ENCODE data around the gene OR2AT4.
"Not testable (repeated sequence)": the region's sequence is repeated elsewhere in the genome, so short reads cannot be mapped to it uniquely, and the experiment has no call there.

Gene OR2AT4

GRCh38 chr11:75047191-75047590 is 49.5 kb downstream of the OR2AT4 start:
- Histone ChIP-seq H3K79me2 (ENCODE audit: insufficient read depth, low read length) (no peaks in the 10 kb centered on the region), H3K9me2 (replicated peaks; ENCODE audit: low read depth, low read length) (no peaks in the 10 kb centered on the region), H3K9me3 (ENCODE audit: insufficient read depth, low read depth, low read length) (no peaks in the 10 kb centered on the region), H3K27me3 (ENCODE audit: insufficient read depth, low read length, poor library complexity, severe bottlenecking) (no peaks in the 10 kb centered on the region), H3K9ac (ENCODE audit: low read depth, low read length, poor library complexity, severe bottlenecking) (no peak overlapping the region), H3K4me1 (ENCODE audit: insufficient read depth, low read length, poor library complexity, severe bottlenecking) (peaks cover 3% of the 10 kb centered on the region), H3K36me3 (ENCODE audit: insufficient read depth, low read length) (no peaks in the 10 kb centered on the region), H3F3A (ENCODE audit: low read depth) (no peaks in the 10 kb centered on the region), H3K4me2 (ENCODE audit: low read depth, low read length, poor library complexity, severe bottlenecking) (no peak overlapping the region), H4K20me1 (ENCODE audit: insufficient read depth, low read length, poor library complexity, severe bottlenecking) (no peaks in the 10 kb centered on the region), H3K4me3 (ENCODE audit: low read length, poor library complexity, severe bottlenecking) (no peak overlapping the region), H2AFZ (ENCODE audit: low read length) (no peak overlapping the region)
- TF ChIP-seq CTCF (conservative IDR thresholded peaks at IDR 0.05; ENCODE audit: low read length) (no peak), EZH2phosphoT487 (IDR thresholded peaks at IDR 0.05; ENCODE audit: borderline replicate concordance) (no peak)

- not testable (repeated sequence) for H3K9me3 ChIP-seq (ENCODE audit: insufficient read depth, low read depth, low read length); H3K9me2 ChIP-seq (replicated peaks; ENCODE audit: low read depth, low read length); H3F3A ChIP-seq (ENCODE audit: low read depth); H3K9ac ChIP-seq (ENCODE audit: low read depth, low read length, poor library complexity, severe bottlenecking); H3K4me2 ChIP-seq (ENCODE audit: low read depth, low read length, poor library complexity, severe bottlenecking); H3K36me3 ChIP-seq (ENCODE audit: insufficient read depth, low read length); H3K27me3 ChIP-seq (ENCODE audit: insufficient read depth, low read length, poor library complexity, severe bottlenecking); H3K4me1 ChIP-seq (ENCODE audit: insufficient read depth, low read length, poor library complexity, severe bottlenecking); H2AFZ ChIP-seq (ENCODE audit: low read length); H3K79me2 ChIP-seq (ENCODE audit: insufficient read depth, low read length); H4K20me1 ChIP-seq (ENCODE audit: insufficient read depth, low read length, poor library complexity, severe bottlenecking); H3K4me3 ChIP-seq (ENCODE audit: low read length, poor library complexity, severe bottlenecking)
These were observed 50.0 kb downstream of the OR2AT4 start for GRCh38 chr11:75046668-75047067.

GRCh38 chr11:75044381-75045170 is 52.1 kb downstream of the OR2AT4 start:
- not testable (repeated sequence) for H3K4me1 ChIP-seq (ENCODE audit: insufficient read depth, low read length, poor library complexity, severe bottlenecking); H2AFZ ChIP-seq (ENCODE audit: low read length); H3K27me3 ChIP-seq (ENCODE audit: insufficient read depth, low read length, poor library complexity, severe bottlenecking); H4K20me1 ChIP-seq (ENCODE audit: insufficient read depth, low read length, poor library complexity, severe bottlenecking); H3K9ac ChIP-seq (ENCODE audit: low read depth, low read length, poor library complexity, severe bottlenecking); H3F3A ChIP-seq (ENCODE audit: low read depth); H3K9me3 ChIP-seq (ENCODE audit: insufficient read depth, low read depth, low read length); H3K9me2 ChIP-seq (replicated peaks; ENCODE audit: low read depth, low read length); H3K79me2 ChIP-seq (ENCODE audit: insufficient read depth, low read length); H3K36me3 ChIP-seq (ENCODE audit: insufficient read depth, low read length); H3K4me3 ChIP-seq (ENCODE audit: low read length, poor library complexity, severe bottlenecking); H3K4me2 ChIP-seq (ENCODE audit: low read depth, low read length, poor library complexity, severe bottlenecking)

GRCh38 chr11:75041821-75042220 is 54.9 kb downstream of the OR2AT4 start:
- H4K20me1 ChIP-seq (ENCODE audit: insufficient read depth, low read length, poor library complexity, severe bottlenecking); H3K9ac ChIP-seq (ENCODE audit: low read depth, low read length, poor library complexity, severe bottlenecking); H3K4me3 ChIP-seq (ENCODE audit: low read length, poor library complexity, severe bottlenecking); H3K27me3 ChIP-seq (ENCODE audit: insufficient read depth, low read length, poor library complexity, severe bottlenecking); H3K79me2 ChIP-seq (ENCODE audit: insufficient read depth, low read length); H3K9me2 ChIP-seq (replicated peaks; ENCODE audit: low read depth, low read length); H3K4me2 ChIP-seq (ENCODE audit: low read depth, low read length, poor library complexity, severe bottlenecking); H2AFZ ChIP-seq (ENCODE audit: low read length); H3K36me3 ChIP-seq (ENCODE audit: insufficient read depth, low read length); H3F3A ChIP-seq (ENCODE audit: low read depth); H3K4me1 ChIP-seq (ENCODE audit: insufficient read depth, low read length, poor library complexity, severe bottlenecking); H3K9me3 ChIP-seq (ENCODE audit: insufficient read depth, low read depth, low read length): not testable (repeated sequence)

All from Loucy (cell line).